Activated naive CD8-positive, alpha-beta T cell treated with anti-CD3 and anti-CD28 coated beads, Interleukin-2, amount 50 U/mL, for 24 hours (primary cell): ENCODE measurements around the gene KLHL42.
"Not testable (repeated sequence)": the region's sequence is repeated elsewhere in the genome, so short reads cannot be mapped to it uniquely, and the experiment has no call there.

Experiments used
- ATAC-seq: fragments of 150-1000 bp; cut with Tn5 transposase; one replicate; pipeline ENCODE4 v1.10.0; 2021
- DNase-seq: peaks from one replicate; pipeline ENCODE4 v3.0.0; 2021
- H3K27ac Mint-ChIP-seq: one replicate; pipeline ENCODE4 v1.8.0; 2021; ENCODE audit warnings: mild to moderate bottlenecking, mixed read lengths
- H3K27me3 Mint-ChIP-seq: one replicate; pipeline ENCODE4 v1.8.0; 2021; ENCODE audit warnings: mixed read lengths
- H3K36me3 Mint-ChIP-seq: one replicate; pipeline ENCODE4 v1.8.0; 2021; ENCODE audit warnings: low read depth, mixed read lengths
- H3K4me1 Mint-ChIP-seq: one replicate; pipeline ENCODE4 v1.8.0; 2021; ENCODE audit warnings: mixed read lengths
- H3K4me3 Mint-ChIP-seq: one replicate; pipeline ENCODE4 v1.8.0; 2021; ENCODE audit warnings: mild to moderate bottlenecking, moderate library complexity, mixed read lengths
- H3K9me3 Mint-ChIP-seq: one replicate; pipeline ENCODE4 v1.8.0; 2021; ENCODE audit warnings: mixed read lengths

Gene KLHL42, protein sequence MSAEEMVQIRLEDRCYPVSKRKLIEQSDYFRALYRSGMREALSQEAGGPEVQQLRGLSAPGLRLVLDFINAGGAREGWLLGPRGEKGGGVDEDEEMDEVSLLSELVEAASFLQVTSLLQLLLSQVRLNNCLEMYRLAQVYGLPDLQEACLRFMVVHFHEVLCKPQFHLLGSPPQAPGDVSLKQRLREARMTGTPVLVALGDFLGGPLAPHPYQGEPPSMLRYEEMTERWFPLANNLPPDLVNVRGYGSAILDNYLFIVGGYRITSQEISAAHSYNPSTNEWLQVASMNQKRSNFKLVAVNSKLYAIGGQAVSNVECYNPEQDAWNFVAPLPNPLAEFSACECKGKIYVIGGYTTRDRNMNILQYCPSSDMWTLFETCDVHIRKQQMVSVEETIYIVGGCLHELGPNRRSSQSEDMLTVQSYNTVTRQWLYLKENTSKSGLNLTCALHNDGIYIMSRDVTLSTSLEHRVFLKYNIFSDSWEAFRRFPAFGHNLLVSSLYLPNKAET

DNA sequence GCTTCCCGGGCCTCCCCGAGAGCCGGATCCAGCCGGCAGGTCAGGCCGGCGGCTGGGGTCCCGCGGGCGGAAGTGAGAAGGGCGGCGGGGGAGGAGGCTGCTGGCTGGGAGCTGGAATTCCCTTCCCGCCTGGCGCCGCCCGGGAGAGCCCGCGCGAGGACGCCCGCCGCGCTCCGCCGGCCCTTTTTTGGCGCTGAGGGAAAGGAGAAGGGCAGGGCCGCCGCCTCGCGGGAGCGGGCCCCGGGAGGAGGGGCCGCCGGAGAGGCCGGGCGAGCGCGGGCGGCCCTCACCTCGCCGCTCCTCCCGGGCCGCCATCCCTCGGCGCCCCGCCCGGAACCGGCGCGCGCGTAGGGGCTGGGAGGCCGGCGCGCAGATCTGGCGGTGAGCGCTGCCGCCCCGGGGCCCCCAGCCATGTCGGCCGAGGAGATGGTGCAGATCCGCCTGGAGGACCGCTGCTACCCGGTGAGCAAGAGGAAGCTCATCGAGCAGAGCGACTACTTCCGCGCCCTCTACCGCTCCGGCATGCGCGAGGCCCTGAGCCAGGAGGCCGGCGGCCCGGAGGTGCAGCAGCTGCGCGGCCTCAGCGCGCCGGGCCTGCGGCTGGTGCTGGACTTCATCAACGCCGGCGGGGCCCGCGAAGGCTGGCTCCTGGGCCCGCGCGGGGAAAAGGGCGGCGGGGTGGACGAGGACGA, at the start of gene KLHL42, which contains the start of gene MANSC4:
TSS of gene KLHL42 (plus strand) at position 314 of the 692 bp plus-strand sequence. CDS start at position 412, 98 bp downstream.
TSS of gene MANSC4 (minus strand) at position 317 of the 692 bp plus-strand sequence. CDS start 8,960 bp downstream, outside the sequence.
- peaks cover 2% of the 10 kb centered on the region for H3K27me3 Mint-ChIP-seq
- ATAC-seq (peak; percentile 80), DNase-seq (peak; percentile 67)
- H3K27ac Mint-ChIP-seq, result peak within 1 kb of the TSS; percentile 81
- H3K4me3 Mint-ChIP-seq, result peak within 1 kb of the TSS; percentile 81
- peaks cover 34% of the 10 kb centered on the region for H3K4me1 Mint-ChIP-seq
- H3K36me3 Mint-ChIP-seq, result peaks cover 28% of the 10 kb centered on the region
- no peaks in the 10 kb centered on the region for H3K9me3 Mint-ChIP-seq

DNA sequence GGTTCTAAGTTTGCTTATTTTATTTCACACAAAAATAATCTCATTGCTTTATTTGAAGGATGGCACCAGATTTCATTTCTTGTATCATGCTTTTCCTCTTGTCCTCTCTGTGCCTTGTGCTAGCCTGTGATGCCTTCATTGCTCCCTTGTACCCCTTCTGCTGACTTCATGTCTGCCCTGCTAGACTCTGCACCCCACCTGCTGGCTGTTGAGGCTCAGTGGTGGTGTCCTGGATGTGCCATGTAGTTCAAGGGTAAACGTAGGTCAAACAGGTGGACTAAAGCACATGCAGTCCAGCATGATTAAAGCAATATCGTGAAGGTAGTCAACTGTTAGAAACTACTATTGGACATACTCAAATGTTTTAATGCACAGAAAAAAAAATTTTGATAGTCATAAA, 47.8 kb upstream of the KLHL42 start:
- ATAC-seq (no peak), DNase-seq (no peak)
- no peaks in the 10 kb centered on the region for H3K9me3 Mint-ChIP-seq
- H3K36me3 Mint-ChIP-seq, result peaks cover 24% of the 10 kb centered on the region
- no peak overlapping the region for H3K27ac Mint-ChIP-seq
- H3K4me3 Mint-ChIP-seq, result no peak overlapping the region
- no peaks in the 10 kb centered on the region for H3K4me1 Mint-ChIP-seq
- no peaks in the 10 kb centered on the region for H3K27me3 Mint-ChIP-seq

DNA sequence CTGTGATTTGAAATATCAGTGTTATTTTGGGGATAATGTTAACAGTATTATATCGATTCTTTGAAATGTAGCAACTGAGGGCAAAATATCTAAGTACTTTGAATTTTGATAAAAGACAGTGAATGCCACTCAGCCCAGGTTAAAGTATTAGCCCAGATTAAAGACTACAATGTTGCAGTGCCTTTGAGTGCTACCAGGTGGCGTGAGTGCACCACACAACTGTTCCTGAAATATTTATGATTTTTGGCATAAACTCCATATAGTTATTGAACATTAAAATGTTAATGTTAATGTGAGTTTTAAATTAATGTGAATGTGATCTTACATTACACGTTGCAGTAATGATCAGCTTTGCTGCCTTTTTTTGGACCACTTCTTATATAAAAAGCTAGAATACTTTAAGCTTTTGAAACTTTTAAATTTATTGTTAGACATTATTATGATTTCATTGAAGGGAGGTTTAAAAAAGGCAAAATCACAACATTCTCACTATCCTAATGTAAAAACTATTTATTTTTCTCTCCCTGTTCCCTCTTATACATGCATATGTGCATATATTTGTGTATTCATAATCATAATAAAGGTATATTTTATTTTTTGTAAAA, 46.9 kb upstream of the KLHL42 start:
- ATAC-seq, result peak; percentile 61
- H3K27ac Mint-ChIP-seq, result no peak overlapping the region
- H3K27me3 Mint-ChIP-seq, result no peaks in the 10 kb centered on the region
- peak; percentile 22 for DNase-seq
- no peaks in the 10 kb centered on the region for H3K9me3 Mint-ChIP-seq
- peaks cover 31% of the 10 kb centered on the region for H3K36me3 Mint-ChIP-seq
- H3K4me1 Mint-ChIP-seq, result no peaks in the 10 kb centered on the region
- H3K4me3 Mint-ChIP-seq, result no peak overlapping the region

DNA sequence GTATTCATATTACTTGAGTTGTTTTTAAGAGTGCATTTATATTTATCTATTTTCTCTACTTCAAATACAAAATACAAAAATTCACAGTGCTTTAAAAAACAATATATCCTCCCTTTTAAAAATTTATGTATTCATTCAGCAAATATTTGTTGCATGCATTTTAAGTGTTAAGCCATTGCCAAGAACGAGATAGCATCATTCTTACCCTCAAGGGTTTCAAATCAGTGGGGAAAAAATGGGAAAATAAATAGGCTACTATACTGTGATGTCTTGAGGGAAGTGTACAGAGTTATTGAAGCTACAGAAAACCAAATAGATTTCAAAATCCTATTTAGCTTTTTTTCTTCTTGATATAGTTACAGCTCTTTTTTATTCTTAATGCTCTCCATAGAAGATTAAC, 46.2 kb upstream of the KLHL42 start:
- no peak overlapping the region for H3K4me3 Mint-ChIP-seq
- no peak overlapping the region for H3K27ac Mint-ChIP-seq
- ATAC-seq (no peak), DNase-seq (no peak)
- H3K27me3 Mint-ChIP-seq, result no peaks in the 10 kb centered on the region
- H3K4me1 Mint-ChIP-seq, result peaks cover under 1% of the 10 kb centered on the region
- H3K36me3 Mint-ChIP-seq, result peaks cover 32% of the 10 kb centered on the region
- no peaks in the 10 kb centered on the region for H3K9me3 Mint-ChIP-seq

DNA sequence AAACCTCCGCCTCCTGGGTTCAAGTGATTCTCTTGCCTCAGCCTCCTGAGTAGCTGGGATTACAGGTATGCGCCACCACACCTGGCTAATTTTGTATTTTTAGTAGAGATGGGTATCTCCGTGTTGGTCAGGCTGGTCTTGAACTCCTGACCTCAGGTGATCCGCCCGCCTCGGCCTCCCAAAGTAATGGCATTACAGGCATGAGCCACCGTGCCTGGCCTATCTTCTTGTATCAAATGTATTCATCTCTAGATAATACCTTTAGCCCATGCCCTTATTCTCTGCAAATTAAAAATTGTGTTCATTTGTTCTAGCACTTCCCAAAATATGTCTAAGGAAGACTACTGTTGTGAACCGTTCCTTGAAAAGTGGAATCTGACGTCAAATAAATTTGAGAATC, 45.7 kb upstream of the KLHL42 start:
- not testable (repeated sequence) for H3K4me3 Mint-ChIP-seq, H3K27me3 Mint-ChIP-seq, H3K9me3 Mint-ChIP-seq, H3K4me1 Mint-ChIP-seq, DNase-seq, ATAC-seq, H3K27ac Mint-ChIP-seq
- peaks cover 37% of the 10 kb centered on the region for H3K36me3 Mint-ChIP-seq

DNA sequence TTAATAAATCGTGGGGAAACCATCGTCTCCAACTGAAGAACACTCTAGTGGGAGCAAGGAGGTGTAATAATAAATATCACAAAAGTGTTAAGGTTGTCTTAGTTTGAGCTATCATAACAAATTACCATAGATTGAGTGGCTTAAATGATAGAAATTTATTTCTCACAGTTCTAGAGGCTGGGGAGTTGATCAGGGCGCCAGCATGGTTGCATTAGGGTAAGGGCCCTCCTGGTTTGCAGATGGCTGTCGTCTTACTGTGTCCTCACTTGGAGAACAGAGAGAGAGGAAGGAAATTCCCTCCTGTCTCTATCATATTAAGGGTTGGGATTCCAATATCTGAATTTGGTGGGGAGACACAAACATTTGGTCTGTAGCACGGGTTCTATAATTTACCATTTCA, 36.4 kb upstream of the KLHL42 start:
- H3K4me3 Mint-ChIP-seq, result no peak overlapping the region
- no peak overlapping the region for H3K27ac Mint-ChIP-seq
- no peaks in the 10 kb centered on the region for H3K27me3 Mint-ChIP-seq
- no peaks in the 10 kb centered on the region for H3K9me3 Mint-ChIP-seq
- no peak for ATAC-seq
- peaks cover 51% of the 10 kb centered on the region for H3K36me3 Mint-ChIP-seq
- no peak for DNase-seq
- peaks cover 4% of the 10 kb centered on the region for H3K4me1 Mint-ChIP-seq

DNA sequence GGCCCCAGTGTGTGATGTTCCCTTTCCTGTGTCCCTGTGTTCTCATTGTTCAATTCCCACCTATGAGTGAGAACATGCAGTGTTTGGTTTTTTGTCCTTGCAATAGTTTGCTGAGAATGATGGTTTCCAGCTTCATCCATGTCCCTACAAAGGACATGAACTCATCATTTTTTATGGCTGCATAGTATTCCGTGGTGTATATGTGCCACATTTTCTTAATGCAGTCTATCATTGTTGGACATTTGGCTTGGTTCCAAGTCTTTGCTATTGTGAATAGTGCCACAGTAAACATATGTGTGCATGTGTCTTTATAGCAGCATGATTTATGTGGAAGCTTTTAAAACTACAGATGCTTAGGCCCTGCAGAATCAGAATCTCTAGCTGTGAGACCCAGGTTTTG, 34.3 kb upstream of the KLHL42 start:
- DNase-seq, H3K4me3 Mint-ChIP-seq, ATAC-seq, H3K9me3 Mint-ChIP-seq, H3K4me1 Mint-ChIP-seq, H3K27me3 Mint-ChIP-seq, H3K27ac Mint-ChIP-seq: not testable (repeated sequence)
- H3K36me3 Mint-ChIP-seq, result peaks cover 38% of the 10 kb centered on the region

DNA sequence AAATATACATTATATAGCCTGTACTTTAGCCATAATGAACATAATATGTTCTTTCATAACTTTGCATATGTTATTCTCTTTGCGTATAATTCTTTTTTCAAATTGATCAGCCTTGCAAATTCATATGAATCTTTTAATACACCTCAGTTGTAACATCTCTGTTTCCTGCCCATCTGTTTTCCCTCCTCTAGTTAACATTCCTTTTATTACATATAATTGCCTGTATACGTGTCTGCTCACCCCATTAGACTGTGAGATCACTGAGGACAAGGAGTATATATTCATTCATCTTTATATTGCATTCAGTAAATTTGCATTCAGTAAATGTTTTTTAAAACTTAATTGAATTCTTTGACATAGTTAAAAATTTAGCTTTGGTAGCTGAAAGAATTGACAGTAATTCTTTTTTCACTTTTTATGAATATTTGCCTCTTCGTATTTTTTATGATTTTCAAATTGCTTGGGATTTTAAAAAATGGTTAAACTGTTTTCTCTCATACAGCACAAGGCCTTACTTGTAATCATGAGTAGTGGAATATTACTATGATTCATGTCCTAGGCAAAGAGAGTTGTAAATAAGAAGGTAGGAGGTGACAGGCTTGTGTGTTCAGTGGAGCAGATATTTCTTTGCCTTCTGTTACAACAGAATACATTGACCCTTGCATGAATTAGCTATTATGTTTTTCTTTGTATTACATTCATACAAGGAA, 32.8 kb upstream of the KLHL42 start:
- ATAC-seq (no peak), DNase-seq (no peak)
- H3K9me3 Mint-ChIP-seq, result no peaks in the 10 kb centered on the region
- no peaks in the 10 kb centered on the region for H3K27me3 Mint-ChIP-seq
- H3K27ac Mint-ChIP-seq, result no peak overlapping the region
- H3K36me3 Mint-ChIP-seq, result peaks cover 32% of the 10 kb centered on the region
- H3K4me3 Mint-ChIP-seq, result no peak overlapping the region
- no peaks in the 10 kb centered on the region for H3K4me1 Mint-ChIP-seq

DNA sequence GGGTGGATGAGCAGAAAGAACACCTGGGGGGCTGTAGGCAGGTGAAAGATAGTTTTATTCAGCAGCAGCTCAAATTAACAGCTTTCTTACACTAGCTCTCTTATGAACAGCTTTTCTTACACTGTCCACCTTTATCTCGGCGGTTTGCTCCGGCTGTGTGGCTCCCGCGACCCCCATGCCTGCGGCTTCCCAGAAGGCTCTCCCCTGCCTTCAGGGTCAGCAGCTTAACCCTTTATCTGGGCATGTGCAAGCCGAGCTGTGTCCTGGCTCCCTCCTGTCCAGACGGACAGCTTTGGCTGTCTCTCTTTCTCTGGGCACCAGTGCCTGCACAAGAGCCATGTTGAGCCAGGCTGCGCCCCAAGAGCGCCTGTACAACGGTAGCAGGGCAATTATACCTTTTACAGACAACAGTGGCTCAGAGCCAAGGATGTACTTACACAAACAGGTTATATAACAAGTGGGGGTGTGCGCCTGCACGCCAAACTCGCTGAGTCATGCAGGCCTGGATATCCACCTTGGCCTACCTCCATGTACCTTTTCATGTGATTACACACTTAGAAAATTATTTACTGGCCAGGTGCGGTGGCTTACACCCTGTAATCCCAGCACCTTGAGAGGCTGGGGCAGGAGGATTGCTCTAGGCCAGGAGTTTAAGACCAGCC, 28.5 kb upstream of the KLHL42 start:
- Mint-ChIP-seq H3K4me1 (no peaks in the 10 kb centered on the region), H3K27ac (peak overlapping the region; percentile 27), H3K36me3 (peaks cover 21% of the 10 kb centered on the region), H3K27me3 (no peaks in the 10 kb centered on the region), H3K9me3 (no peaks in the 10 kb centered on the region), H3K4me3 (no peak overlapping the region)
- DNase-seq (no peak), ATAC-seq (no peak)

DNA sequence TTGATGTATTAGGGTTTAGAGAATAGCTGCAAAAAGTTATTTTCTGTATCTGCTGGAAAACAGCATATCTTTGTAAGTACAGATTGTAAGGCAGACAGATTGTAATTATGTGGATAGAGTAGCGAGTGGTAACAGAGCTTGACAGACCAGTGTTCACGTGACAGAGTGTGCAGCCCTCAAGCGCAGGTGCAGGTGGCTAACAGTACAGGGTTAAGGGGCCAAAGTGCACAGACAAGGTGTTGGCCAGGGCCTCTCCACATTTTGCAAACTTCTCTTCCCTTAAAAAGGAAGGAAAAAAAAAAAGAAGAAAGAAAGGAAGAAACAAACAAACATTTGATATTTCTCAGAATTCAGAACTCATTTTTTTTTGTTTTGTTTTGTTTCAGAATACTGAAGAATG, 25.2 kb upstream of the KLHL42 start:
- no peak for ATAC-seq
- no peak for DNase-seq
- no peak overlapping the region for H3K27ac Mint-ChIP-seq
- no peaks in the 10 kb centered on the region for H3K9me3 Mint-ChIP-seq
- peaks cover 21% of the 10 kb centered on the region for H3K36me3 Mint-ChIP-seq
- no peaks in the 10 kb centered on the region for H3K4me1 Mint-ChIP-seq
- no peak overlapping the region for H3K4me3 Mint-ChIP-seq
- H3K27me3 Mint-ChIP-seq, result no peaks in the 10 kb centered on the region

DNA sequence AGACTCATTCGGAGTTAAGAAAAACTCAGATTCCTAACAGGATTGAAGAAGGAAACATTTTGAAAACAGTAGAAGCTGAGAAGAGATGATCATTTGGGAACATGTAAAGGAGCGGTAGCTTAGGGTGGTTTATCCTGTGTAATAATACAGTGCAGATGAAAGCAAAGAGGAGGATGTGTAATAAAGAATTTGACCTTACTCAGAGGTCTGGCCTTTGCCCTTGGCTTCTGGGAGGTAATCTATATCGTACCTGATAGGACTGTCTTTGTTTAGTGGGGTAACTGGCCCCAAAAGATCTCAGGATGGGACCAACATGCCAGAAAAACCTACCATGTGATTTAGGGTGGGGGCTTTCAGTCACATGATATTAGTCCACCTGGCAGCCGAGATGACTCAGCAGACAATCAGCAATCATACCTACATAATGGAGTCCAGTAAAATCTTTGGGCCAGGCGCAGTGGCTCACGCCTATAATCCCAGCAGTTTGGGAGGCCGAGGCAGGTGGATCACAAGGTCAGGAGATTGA, 23.3 kb upstream of the KLHL42 start:
- DNase-seq (no peak), ATAC-seq (no peak)
- Mint-ChIP-seq H3K27me3 (no peaks in the 10 kb centered on the region), H3K4me1 (no peaks in the 10 kb centered on the region), H3K27ac (peak overlapping the region; percentile 0), H3K4me3 (no peak overlapping the region), H3K36me3 (peaks cover 21% of the 10 kb centered on the region), H3K9me3 (no peaks in the 10 kb centered on the region)

DNA sequence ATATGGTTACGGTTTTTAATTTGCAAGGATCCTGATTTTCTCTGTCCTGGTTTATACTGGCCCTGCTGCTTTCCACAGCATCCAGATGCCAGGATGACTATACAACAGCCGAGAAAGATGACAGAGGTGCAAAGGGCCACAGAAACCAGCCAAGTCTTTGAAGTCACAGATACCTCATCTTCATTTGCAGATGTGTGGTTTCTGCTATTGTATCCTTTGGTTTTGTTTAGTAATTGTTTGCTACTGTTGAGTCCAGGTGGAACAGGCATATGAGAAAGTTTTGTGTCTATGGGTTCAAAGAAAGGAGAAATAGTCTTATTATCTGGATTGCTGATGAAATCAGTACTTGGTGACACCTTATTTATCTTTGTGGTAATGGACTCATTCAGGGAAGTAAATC, 17.3 kb upstream of the KLHL42 start:
- Mint-ChIP-seq H3K36me3 (peaks cover 2% of the 10 kb centered on the region), H3K27ac (no peak overlapping the region), H3K4me1 (peaks cover 9% of the 10 kb centered on the region), H3K9me3 (no peaks in the 10 kb centered on the region), H3K4me3 (no peak overlapping the region), H3K27me3 (no peaks in the 10 kb centered on the region)
- DNase-seq, result no peak
- ATAC-seq, result peak; percentile 57

DNA sequence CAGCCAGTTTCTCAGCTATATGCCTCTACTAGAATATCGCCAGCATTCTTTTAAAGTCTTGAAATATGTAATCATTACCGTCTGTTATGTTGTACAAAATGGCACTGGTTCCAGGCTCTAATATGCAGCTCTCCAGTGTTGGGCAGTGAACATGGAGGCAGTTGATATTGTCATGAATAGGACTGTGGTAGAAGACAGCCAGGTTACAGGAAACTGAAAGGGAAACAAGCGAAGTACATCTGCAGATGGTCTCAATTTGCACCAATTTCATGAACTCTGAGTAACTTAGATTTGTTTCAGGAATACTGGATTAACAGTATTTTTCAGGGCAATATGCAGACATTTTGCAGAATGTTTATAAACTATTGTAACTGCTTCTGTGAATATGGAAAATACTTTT, 13.4 kb upstream of the KLHL42 start:
- Mint-ChIP-seq H3K27ac (no peak overlapping the region), H3K4me1 (peaks cover 14% of the 10 kb centered on the region), H3K9me3 (no peaks in the 10 kb centered on the region), H3K27me3 (no peaks in the 10 kb centered on the region), H3K4me3 (no peak overlapping the region), H3K36me3 (peaks cover 2% of the 10 kb centered on the region)
- no peak for DNase-seq
- ATAC-seq, result no peak
